H1 (cell line): ENCODE data around the gene PRR22.

Source experiments
- ATF2 ChIP-seq: IDR thresholded peaks from 2 replicates; pipeline ENCODE4 v1.6.1; 2012; ENCODE audit warnings: low read length, inconsistent platforms
- CTCF ChIP-seq, 3 experiments: IDR thresholded peaks; 1 replicate in 2 of 3; 2 replicates in 1 of 3; pipeline versions ENCODE4 v1.5.1 to v1.6.1; 2011; ENCODE audit warnings: low read length in 3 of 3, mild to moderate bottlenecking in 3 of 3, inconsistent platforms in 2 of 3, low read depth in 1 of 3, moderate library complexity in 1 of 3; ENCODE audit not compliant: insufficient read depth in 1 of 3; ENCODE audit errors: control extremely low read depth in 1 of 3
- EP300 ChIP-seq, 2 experiments: IDR thresholded peaks; 1 replicate in 1 of 2; 2 replicates in 1 of 2; pipeline ENCODE4 v1.6.1; 2011 to 2012; ENCODE audit warnings: low read depth in 2 of 2, low read length in 2 of 2, mild to moderate bottlenecking in 2 of 2, borderline replicate concordance in 1 of 2, inconsistent platforms in 1 of 2, moderate library complexity in 1 of 2
- EZH2 ChIP-seq: fragments of 200-600 bp; sonication (generic); IDR thresholded peaks from 2 replicates; pipeline ENCODE4 v1.7.1; 2012; ENCODE audit warnings: low read depth, mild to moderate bottlenecking, moderate library complexity, low read length, inconsistent platforms; ENCODE audit not compliant: severe bottlenecking
- GABPA ChIP-seq: IDR thresholded peaks from 2 replicates; pipeline ENCODE4 v1.6.1; 2011; ENCODE audit warnings: mild to moderate bottlenecking, low read length, moderate library complexity, borderline replicate concordance; ENCODE audit not compliant: insufficient read depth
- GTF2F1 ChIP-seq: IDR thresholded peaks from 2 replicates; pipeline ENCODE4 v1.6.1; 2012; ENCODE audit warnings: low read depth, low read length, improper control_type of control experiment, borderline replicate concordance
- HDAC2 ChIP-seq, 2 experiments: fragments of 300-600 bp in 1 of 2; sonication (generic) in 1 of 2; IDR thresholded peaks; 2 replicates each; pipeline ENCODE4 v1.6.1; 2011 to 2012; ENCODE audit warnings: low read depth in 2 of 2, low read length in 2 of 2, mild to moderate bottlenecking in 2 of 2, moderate library complexity in 2 of 2, borderline replicate concordance in 1 of 2, inconsistent platforms in 1 of 2
- MAFK ChIP-seq: IDR thresholded peaks from 2 replicates; pipeline ENCODE4 v1.6.1; 2012; ENCODE audit warnings: low read depth, mild to moderate bottlenecking, improper control_type of control experiment, low read length
- NRF1 ChIP-seq: IDR thresholded peaks from 2 replicates; pipeline ENCODE4 v1.6.1; 2011; ENCODE audit warnings: mild to moderate bottlenecking, low read depth, low read length, improper control_type of control experiment
- POLR2A ChIP-seq, 2 experiments: IDR thresholded peaks; 1 replicate in 1 of 2; 2 replicates in 1 of 2; pipeline ENCODE4 v1.6.1; 2011; ENCODE audit warnings: low read depth in 2 of 2, low read length in 2 of 2, mild to moderate bottlenecking in 2 of 2; ENCODE audit errors: control extremely low read depth in 1 of 2
- POLR2AphosphoS5 ChIP-seq: IDR thresholded peaks from 2 replicates; pipeline ENCODE4 v1.6.1; 2011; ENCODE audit warnings: low read depth, low read length
- RBBP5 ChIP-seq: IDR thresholded peaks from 2 replicates; pipeline ENCODE4 v1.7.1; 2012; ENCODE audit warnings: low read depth, mild to moderate bottlenecking, inconsistent platforms, low read length, moderate library complexity, borderline replicate concordance
- RNF2 ChIP-seq: fragments of 200-900, 300-1000 bp; sonication (generic); IDR thresholded peaks from 2 replicates; pipeline ENCODE4 v1.7.1; 2016; ENCODE audit warnings: borderline replicate concordance, low read depth, mild to moderate bottlenecking, antibody characterized with exemption, low read length; ENCODE audit not compliant: poor library complexity, severe bottlenecking; ENCODE audit errors: missing control alignments
- TEAD4 ChIP-seq: IDR thresholded peaks from 2 replicates; pipeline ENCODE4 v1.6.1; 2012; ENCODE audit warnings: low read depth, low read length, inconsistent platforms, mixed read lengths

GRCh38 chr19:5749505-5749904 lies 35.0 kb downstream of the PRR22 start:
- no peak for TF ChIP-seq CTCF (IDR thresholded peaks at IDR 0.05; ENCODE audit: control extremely low read depth in 1 of 3, insufficient read depth in 1 of 3, low read depth in 1 of 3, low read length in 3 of 3)
- TF ChIP-seq POLR2AphosphoS5: no peak
- TF ChIP-seq POLR2A (IDR thresholded peaks at IDR 0.05; ENCODE audit: control extremely low read depth in 1 of 2, low read depth in 2 of 2, low read length in 2 of 2): no peak
- no peak for TF ChIP-seq GTF2F1
- TF ChIP-seq EP300 (IDR thresholded peaks at IDR 0.05; ENCODE audit: borderline replicate concordance in 1 of 2, low read depth in 2 of 2, low read length in 2 of 2): no peak
- no peak for TF ChIP-seq NRF1
- no peak for TF ChIP-seq RNF2
- no peak for TF ChIP-seq ATF2
- no peak for TF ChIP-seq RBBP5
- TF ChIP-seq GABPA: no peak
- TF ChIP-seq TEAD4: no peak
- no peak for TF ChIP-seq EZH2
- no peak for TF ChIP-seq MAFK
- TF ChIP-seq HDAC2 (IDR thresholded peaks at IDR 0.05; ENCODE audit: borderline replicate concordance in 1 of 2, low read depth in 2 of 2, low read length in 2 of 2): no peak
